VCaP (cell line): ENCODE measurements around the gene CHST12.

Experiments used
- H3K27ac ChIP-seq: fragments of 450-650 bp; 2 replicates; pipeline ENCODE4 v1.5.1; 2017
- TF ChIP-seq, protein P1 (sequence below): fragments of 450-650 bp; conservative IDR thresholded peaks from 2 replicates; pipeline ENCODE4 v1.5.1; 2017; ENCODE audit warnings: mild to moderate bottlenecking, moderate library complexity

The CHST12 gene

DNA sequence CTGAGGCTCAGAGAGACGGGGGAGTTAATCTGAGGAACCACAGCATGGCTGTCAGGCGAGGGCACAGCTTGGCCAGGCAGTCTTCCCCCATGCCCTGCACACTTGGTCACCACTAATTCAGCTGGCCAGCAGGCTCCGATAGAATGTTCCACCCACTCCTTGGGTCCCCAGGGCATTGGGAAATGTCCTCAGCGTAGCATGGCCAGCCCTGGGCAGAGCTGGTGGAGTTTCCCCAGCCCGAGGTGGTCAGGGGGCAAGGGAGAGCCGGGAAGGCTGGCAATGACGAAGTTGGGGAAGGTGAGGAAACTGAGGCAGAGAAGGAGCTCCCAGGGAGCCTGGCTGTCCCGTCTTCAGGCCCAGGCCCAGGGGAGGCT is 84.8 kb downstream of the CHST12 start:
- H3K27ac ChIP-seq: no peak overlapping the region
- TF ChIP-seq, protein P1, sequence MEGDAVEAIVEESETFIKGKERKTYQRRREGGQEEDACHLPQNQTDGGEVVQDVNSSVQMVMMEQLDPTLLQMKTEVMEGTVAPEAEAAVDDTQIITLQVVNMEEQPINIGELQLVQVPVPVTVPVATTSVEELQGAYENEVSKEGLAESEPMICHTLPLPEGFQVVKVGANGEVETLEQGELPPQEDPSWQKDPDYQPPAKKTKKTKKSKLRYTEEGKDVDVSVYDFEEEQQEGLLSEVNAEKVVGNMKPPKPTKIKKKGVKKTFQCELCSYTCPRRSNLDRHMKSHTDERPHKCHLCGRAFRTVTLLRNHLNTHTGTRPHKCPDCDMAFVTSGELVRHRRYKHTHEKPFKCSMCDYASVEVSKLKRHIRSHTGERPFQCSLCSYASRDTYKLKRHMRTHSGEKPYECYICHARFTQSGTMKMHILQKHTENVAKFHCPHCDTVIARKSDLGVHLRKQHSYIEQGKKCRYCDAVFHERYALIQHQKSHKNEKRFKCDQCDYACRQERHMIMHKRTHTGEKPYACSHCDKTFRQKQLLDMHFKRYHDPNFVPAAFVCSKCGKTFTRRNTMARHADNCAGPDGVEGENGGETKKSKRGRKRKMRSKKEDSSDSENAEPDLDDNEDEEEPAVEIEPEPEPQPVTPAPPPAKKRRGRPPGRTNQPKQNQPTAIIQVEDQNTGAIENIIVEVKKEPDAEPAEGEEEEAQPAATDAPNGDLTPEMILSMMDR: no peak

- no peak overlapping the region for H3K27ac ChIP-seq
- TF ChIP-seq, protein P1: no peak
Observed at GRCh38 chr7:2488681-2489080, 85.3 kb downstream of the CHST12 start.

GRCh38 chr7:2490181-2490651 is 86.8 kb downstream of the CHST12 start:
- H3K27ac ChIP-seq: no peak overlapping the region
- TF ChIP-seq, protein P1: no peak

- no peak overlapping the region for H3K27ac ChIP-seq
- TF ChIP-seq, protein P1: no peak
Observed at GRCh38 chr7:2492038-2492437, 88.6 kb downstream of the CHST12 start.

DNA sequence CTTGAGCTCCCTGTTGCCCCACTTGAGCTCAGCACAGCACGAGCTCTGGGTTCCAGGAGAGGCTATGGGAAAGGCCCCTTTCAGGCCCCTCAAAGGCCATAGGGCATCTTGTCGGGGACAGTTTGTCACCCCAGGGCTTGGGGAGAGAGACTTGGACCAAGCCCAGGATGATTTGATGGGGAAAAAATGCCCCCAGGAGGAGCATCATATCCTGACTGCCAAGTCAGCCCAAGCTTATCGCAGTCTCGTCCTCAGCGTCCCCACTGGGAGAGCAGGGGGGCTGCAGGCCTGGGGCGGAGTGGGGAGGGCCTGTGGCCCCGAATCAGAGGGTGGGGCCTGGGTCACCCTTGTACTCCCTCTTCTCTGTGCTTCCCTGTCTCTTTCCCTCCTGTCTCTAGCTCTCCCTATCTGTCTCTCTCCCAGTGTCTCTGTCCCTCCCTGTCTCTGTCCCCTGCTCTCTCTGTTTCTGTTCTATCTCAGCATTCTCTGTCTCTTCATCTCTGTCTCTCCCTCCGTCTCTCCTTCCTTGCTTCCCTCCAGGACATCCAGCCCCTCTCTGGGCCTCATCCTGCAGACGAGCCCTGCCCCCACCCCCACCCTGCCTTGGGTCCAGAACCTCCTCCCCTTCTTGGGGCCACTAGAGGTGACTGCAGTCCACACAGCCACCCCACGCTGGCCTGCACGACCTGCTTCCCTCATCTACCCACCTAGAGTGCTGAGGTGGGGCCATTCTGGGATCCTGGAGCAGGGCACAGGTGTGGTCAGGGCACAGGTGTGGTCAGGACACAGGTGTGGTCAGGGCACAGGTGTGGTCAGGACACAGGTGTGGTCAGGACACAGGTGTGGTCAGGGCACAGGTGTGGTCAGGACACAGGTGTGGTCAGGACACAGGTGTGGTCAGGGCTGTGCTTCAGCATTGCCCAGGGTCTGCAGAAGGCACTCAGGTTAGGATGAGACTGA is 90.1 kb downstream of the CHST12 start:
- TF ChIP-seq, protein P1: no peak
- H3K27ac ChIP-seq: no peak overlapping the region

GRCh38 chr7:2494191-2495130 is 91.0 kb downstream of the CHST12 start:
- TF ChIP-seq, protein P1: no peak
- H3K27ac ChIP-seq: no peak overlapping the region
